Measurements from ENCODE around the gene CCDC57. TPM values are rescaled to one million over a fixed set of nuclear protein-coding genes. Genes with fewer than 3 reads are reported as not detected.

The CCDC57 gene
- total RNA-seq, 1 experiment from 2014 or later, result 140 TPM

DNA sequence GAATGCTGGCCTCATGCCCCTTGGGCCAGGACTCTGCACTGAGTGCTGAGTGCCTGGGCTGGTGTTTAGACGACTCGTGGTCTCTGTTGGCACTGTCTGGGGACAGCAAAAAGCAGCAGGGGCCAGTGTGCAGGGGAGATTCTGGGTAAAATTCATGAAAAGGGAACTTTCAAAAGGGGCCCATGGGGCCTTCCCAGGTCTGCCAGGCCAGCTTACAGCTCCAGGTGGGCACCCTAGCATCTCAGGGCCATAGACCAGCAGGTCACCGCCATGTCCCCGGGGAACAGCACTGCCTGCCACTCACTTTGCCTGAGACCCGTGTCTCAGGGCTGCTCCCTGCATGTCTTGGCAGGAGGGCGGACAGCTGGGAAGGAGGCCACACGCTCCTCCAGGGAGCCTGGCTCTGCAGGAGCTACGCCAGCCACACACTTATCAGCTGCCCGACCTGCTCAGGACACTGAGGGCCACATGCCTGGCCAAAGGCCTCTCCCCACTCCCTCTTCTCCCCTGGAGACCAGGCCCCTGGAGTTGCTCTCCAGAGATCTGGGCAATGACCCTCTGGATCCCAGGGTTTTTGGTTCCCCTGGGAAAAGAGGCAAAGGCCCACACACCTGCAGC lies 105.8 kb downstream of the CCDC57 start:
- DNase-seq, result no peak
- no TSS peak for BruUV-seq (replicated peaks)
- Histone ChIP-seq H4K20me1 (ENCODE audit: insufficient read depth) (no peaks in the 10 kb centered on the region), H3K9me2 (ENCODE audit: insufficient read depth) (no peaks in the 10 kb centered on the region), H3F3A (ENCODE audit: insufficient read depth, low read depth) (peaks cover 41% of the 10 kb centered on the region), H3K4me3 (no peak overlapping the region; the same call in 1 of the 2 replicates), H3K36me3 (ENCODE audit: low read depth) (no peaks in the 10 kb centered on the region), H3K4me1 (replicated peaks; ENCODE audit: insufficient read depth) (peaks cover 63% of the 10 kb centered on the region), H3K27me3 (ENCODE audit: insufficient read depth, low read depth) (no peaks in the 10 kb centered on the region), H3K9me3 (ENCODE audit: insufficient read depth, low read depth) (no peaks in the 10 kb centered on the region), H3K79me2 (ENCODE audit: low read depth) (peaks cover 10% of the 10 kb centered on the region), H3K4me2 (peak overlapping the region; percentile 81), H3K27ac (peak overlapping the region; percentile 34; the same call in 1 of the 2 replicates), H2AFZ (no peak overlapping the region)
- TF ChIP-seq EZH2 (IDR thresholded peaks at IDR 0.05; ENCODE audit: low read depth), result no peak
- TF ChIP-seq, protein P1, sequence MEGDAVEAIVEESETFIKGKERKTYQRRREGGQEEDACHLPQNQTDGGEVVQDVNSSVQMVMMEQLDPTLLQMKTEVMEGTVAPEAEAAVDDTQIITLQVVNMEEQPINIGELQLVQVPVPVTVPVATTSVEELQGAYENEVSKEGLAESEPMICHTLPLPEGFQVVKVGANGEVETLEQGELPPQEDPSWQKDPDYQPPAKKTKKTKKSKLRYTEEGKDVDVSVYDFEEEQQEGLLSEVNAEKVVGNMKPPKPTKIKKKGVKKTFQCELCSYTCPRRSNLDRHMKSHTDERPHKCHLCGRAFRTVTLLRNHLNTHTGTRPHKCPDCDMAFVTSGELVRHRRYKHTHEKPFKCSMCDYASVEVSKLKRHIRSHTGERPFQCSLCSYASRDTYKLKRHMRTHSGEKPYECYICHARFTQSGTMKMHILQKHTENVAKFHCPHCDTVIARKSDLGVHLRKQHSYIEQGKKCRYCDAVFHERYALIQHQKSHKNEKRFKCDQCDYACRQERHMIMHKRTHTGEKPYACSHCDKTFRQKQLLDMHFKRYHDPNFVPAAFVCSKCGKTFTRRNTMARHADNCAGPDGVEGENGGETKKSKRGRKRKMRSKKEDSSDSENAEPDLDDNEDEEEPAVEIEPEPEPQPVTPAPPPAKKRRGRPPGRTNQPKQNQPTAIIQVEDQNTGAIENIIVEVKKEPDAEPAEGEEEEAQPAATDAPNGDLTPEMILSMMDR (conservative IDR thresholded peaks at IDR 0.05), result no peak
- ChIA-PET CTCF (interaction anchor here (0.6 to 1.1 kb wide), 2 partner anchors 40 to 69 kb away, joined by 3 to 5 read pairs; partner anchors contain the start of gene DCXR), POLR2A (ENCODE audit: unreplicated experiment) (interaction anchor here (0.6 to 1.7 kb wide), 4 partner anchors 11 to 293 kb away, joined by 4 to 5 read pairs (median 4); no protein-coding TSS in a partner anchor)
- intact Hi-C loops (cut with micrococcal nuclease; ENCODE audit: unreplicated experiment), result loop anchor here (1.0 to 10.0 kb wide), 6 partner anchors 8 to 228 kb away; partner anchors contain the start of genes ALYREF, ANAPC11, DCXR and FASN

DNA sequence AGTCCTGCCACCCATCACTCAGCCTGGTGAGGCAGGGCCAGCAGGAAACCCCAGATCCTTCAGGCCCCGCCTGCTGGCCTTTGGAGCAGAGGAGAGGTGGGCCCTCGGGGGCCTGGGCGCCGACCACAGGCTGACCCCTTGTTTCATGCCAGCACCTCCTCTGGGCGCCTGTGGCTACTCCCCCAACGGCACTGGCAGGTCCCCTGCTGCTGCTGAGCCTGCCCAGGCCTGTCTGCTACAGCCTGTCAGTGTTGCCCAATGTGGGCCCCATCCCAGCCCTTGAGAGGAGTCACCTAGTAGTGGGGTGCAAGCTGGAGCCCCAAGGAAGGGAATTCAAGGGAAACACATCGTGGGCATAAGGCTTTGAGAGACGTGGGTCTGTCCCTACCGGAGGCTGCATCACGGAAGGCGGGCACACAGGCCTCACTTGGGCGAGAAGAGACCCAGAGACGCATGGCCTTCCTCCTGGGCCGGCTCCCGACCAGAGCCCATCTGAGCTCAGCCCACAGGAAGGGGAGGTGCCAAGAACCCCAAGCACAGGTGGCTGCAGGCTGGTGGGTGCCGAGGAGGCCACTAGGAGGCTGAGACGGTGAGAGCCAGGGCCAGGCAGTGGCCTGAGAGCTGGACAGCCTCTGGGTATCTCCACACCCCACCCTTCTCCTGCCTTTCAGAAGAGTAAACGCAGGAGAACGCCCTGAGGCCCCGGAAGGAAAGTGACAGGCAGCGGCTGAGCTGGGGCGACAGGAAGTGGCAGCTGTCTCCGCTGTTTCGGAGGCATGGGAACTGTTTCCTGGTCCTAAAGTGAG lies 106.6 kb downstream of the CCDC57 start:
- H3K4me1 ChIP-seq (replicated peaks; ENCODE audit: insufficient read depth), result peaks cover 70% of the 10 kb centered on the region
- no peaks in the 10 kb centered on the region for H3K27me3 ChIP-seq (ENCODE audit: insufficient read depth, low read depth)
- POLR2A ChIA-PET (ENCODE audit: unreplicated experiment), result interaction anchor here (0.5 to 1.7 kb wide), 5 partner anchors 10 to 598 kb away, joined by 4 to 6 read pairs (median 4); no protein-coding TSS in a partner anchor
- peak; percentile 94 to 97 for DNase-seq
- H3K79me2 ChIP-seq (ENCODE audit: low read depth), result peaks cover 10% of the 10 kb centered on the region
- peak overlapping the region; percentile 81 for H3K4me2 ChIP-seq
- no peaks in the 10 kb centered on the region for H4K20me1 ChIP-seq (ENCODE audit: insufficient read depth)
- TSS peak; percentile 54 for BruUV-seq (replicated peaks)
- H2AFZ ChIP-seq, result no peak overlapping the region
- no peak for TF ChIP-seq EZH2 (IDR thresholded peaks at IDR 0.05; ENCODE audit: low read depth)
- TF ChIP-seq, protein P1 (conservative IDR thresholded peaks at IDR 0.05), result peak; percentile 53
- CTCF ChIA-PET, result interaction anchor here (1.1 kb wide), 1 partner anchor 68 kb away, joined by 5 read pairs; the partner anchor contains the start of gene DCXR
- H3F3A ChIP-seq (ENCODE audit: insufficient read depth, low read depth), result peaks cover 46% of the 10 kb centered on the region
- H3K4me3 ChIP-seq, result peak overlapping the region; percentile 54
- intact Hi-C loops (cut with micrococcal nuclease; ENCODE audit: unreplicated experiment), result loop anchor here (1.0 to 10.0 kb wide), 6 partner anchors 8 to 229 kb away; partner anchors contain the start of genes ALYREF, ANAPC11, DCXR and FASN
- no peaks in the 10 kb centered on the region for H3K36me3 ChIP-seq (ENCODE audit: low read depth)
- H3K9me3 ChIP-seq (ENCODE audit: insufficient read depth, low read depth), result no peaks in the 10 kb centered on the region
- H3K27ac ChIP-seq, result peak overlapping the region; percentile 71
- no peaks in the 10 kb centered on the region for H3K9me2 ChIP-seq (ENCODE audit: insufficient read depth)

DNA sequence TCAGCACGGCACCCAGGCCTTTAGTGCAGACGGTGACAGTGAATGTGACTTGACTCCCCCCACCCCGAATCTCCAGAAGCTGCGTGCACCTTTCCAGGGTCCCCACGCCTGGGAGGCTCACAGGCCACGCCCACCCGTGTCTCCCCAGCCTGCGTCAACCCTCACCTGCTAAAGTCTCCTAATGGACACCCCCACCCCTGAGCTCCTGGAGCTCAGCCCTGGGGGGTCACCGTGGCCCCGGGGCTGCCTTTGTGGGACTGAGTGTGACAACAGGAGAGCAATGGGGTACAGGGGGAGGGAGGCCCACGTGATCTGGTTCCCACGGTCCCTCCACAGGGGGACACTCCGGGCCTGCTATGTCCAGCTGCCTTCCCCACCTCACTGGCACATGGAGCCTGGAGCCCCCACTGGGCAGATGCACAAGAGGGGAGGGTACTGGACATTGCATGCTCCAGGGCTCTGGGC lies 107.2 kb downstream of the CCDC57 start:
- Histone ChIP-seq H3K4me1 (replicated peaks; ENCODE audit: insufficient read depth) (peaks cover 72% of the 10 kb centered on the region), H3K79me2 (ENCODE audit: low read depth) (peaks cover 10% of the 10 kb centered on the region), H3K27ac (peak overlapping the region; percentile 71), H3K27me3 (ENCODE audit: insufficient read depth, low read depth) (no peaks in the 10 kb centered on the region), H3F3A (ENCODE audit: insufficient read depth, low read depth) (peaks cover 42% of the 10 kb centered on the region), H3K36me3 (ENCODE audit: low read depth) (no peaks in the 10 kb centered on the region), H3K9me3 (ENCODE audit: insufficient read depth, low read depth) (no peaks in the 10 kb centered on the region), H3K9me2 (ENCODE audit: insufficient read depth) (no peaks in the 10 kb centered on the region), H4K20me1 (ENCODE audit: insufficient read depth) (no peaks in the 10 kb centered on the region), H2AFZ (no peak overlapping the region), H3K4me2 (peak overlapping the region; percentile 81), H3K4me3 (peak overlapping the region; percentile 54)
- intact Hi-C loops (cut with micrococcal nuclease; ENCODE audit: unreplicated experiment), result loop anchor here (5.0 to 10.0 kb wide), 3 partner anchors 127 to 229 kb away; partner anchors contain the start of genes ALYREF, ANAPC11 and SECTM1
- ChIA-PET POLR2A (ENCODE audit: unreplicated experiment) (interaction anchor here (1.7 kb wide), 1 partner anchor 10 kb away, joined by 5 read pairs; no protein-coding TSS in a partner anchor), CTCF (interaction anchor here (1.1 kb wide), 1 partner anchor 68 kb away, joined by 5 read pairs; the partner anchor contains the start of gene DCXR)
- DNase-seq, result no peak
- BruUV-seq (replicated peaks), result no TSS peak
- TF ChIP-seq, protein P1 (conservative IDR thresholded peaks at IDR 0.05), result no peak
- TF ChIP-seq EZH2 (IDR thresholded peaks at IDR 0.05; ENCODE audit: low read depth), result no peak

Measured in PC-9 (cell line).